ENCODE results near the gene FAM107B. TPM values are rescaled to one million over a fixed set of nuclear protein-coding genes. Genes with fewer than 3 reads are reported as not detected.

FAM107B gene
- total and polyA plus RNA-seq, 2 of the 4 experiments (the other 2 are of a cell fraction) = 26.4 to 27.1 TPM

DNA sequence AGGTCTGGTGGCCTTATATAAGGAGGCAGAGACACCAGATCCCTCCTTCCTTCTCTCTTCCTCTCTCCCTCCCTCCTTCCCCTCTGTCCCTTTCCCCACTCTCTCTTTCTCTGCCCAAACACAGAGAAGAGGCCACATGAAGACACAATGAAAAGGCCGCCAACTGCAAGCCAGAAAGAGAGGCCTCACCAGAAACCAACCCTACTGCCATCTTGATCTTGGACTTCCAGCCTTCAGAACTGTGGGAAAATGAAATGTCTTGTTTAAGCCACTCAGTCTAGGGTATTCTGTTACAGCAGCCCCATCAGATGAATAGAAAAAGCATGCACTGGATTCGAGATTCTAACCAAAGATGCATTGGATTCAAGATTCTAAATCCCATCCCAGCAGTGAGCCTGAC, 168.1 kb downstream of the FAM107B start:
- no peak for ATAC-seq (ENCODE audit: low read depth)

More for the DNA sequence above, 168.1 kb downstream of the FAM107B start:
- intact Hi-C loops (cut with micrococcal nuclease) (no loop called here), dilution Hi-C loops (cut with HindIII; ENCODE audit: low sequenced_read_pairs, unreplicated experiment) (no loop called here), in situ Hi-C loops (cut with MboI; ENCODE audit: low sequenced_read_pairs) (no loop called here)
- Histone ChIP-seq H3K79me1 (ENCODE audit: low read depth in 1 of 2, low read length in 2 of 2) (peaks cover 0 to 30% of the 10 kb centered on the region in 2 experiments; a peak in 2 of 4 replicates), H3K4me3 (ENCODE audit: insufficient read depth, low read depth, low read length) (no peak overlapping the region), H3K27me3 (ENCODE audit: control insufficient read depth, insufficient read depth, low read length) (no peaks in the 10 kb centered on the region), H4K5ac (ENCODE audit: low read depth, low read length) (no peak overlapping the region), H4K20me1 (ENCODE audit: insufficient read depth, low read length) (peaks cover 17% of the 10 kb centered on the region), H3K9me3 (ENCODE audit: control insufficient read depth, insufficient read depth, low read length) (no peaks in the 10 kb centered on the region), H3K9ac (ENCODE audit: low read depth, low read length) (no peak overlapping the region), H3K27ac (ENCODE audit: insufficient read depth, low read length) (no peak overlapping the region), H2AK5ac (ENCODE audit: low read depth, low read length) (no peak overlapping the region), H2AK9ac (replicated peaks; ENCODE audit: low read depth, low read length, poor library complexity) (no peak overlapping the region), H2BK20ac (ENCODE audit: low read depth, low read length) (no peak overlapping the region), H3K18ac (ENCODE audit: low read depth, low read length) (no peak overlapping the region), H2AFZ (replicated peaks; ENCODE audit: low read length, poor library complexity) (no peak overlapping the region), H4K8ac (ENCODE audit: low read depth in 2 of 2, low read length in 2 of 2) (no peak overlapping the region), H3K9me1 (ENCODE audit: insufficient read depth, low read length) (peaks cover 9% of the 10 kb centered on the region), H2BK120ac (ENCODE audit: low read depth, low read length) (no peak overlapping the region), H3K23ac (ENCODE audit: low read depth, low read length) (no peak overlapping the region), H4K91ac (ENCODE audit: insufficient read depth, low read depth, low read length) (no peak overlapping the region), H3K4me1 (ENCODE audit: control insufficient read depth, insufficient read depth, low read length) (peaks cover 5% of the 10 kb centered on the region), H3K36me3 (ENCODE audit: control insufficient read depth, insufficient read depth, low read length) (peaks cover 1% of the 10 kb centered on the region; the same call in 1 of the 2 replicates), H3K4me2 (ENCODE audit: low read depth, low read length) (no peak overlapping the region), H3K56ac (ENCODE audit: extremely low read depth, insufficient read depth, low read length) (no peak overlapping the region), H2BK5ac (ENCODE audit: low read depth, low read length, poor library complexity, severe bottlenecking) (no peak overlapping the region), H3K4ac (ENCODE audit: low read depth, low read length) (no peak overlapping the region), H3K14ac (replicated peaks; ENCODE audit: low read depth, low read length) (no peak overlapping the region), H2BK15ac (ENCODE audit: low read depth, low read length) (no peak overlapping the region)
- POLR2A ChIA-PET (ENCODE audit: unreplicated experiment) = no interaction called here
- BruUV-seq (replicated peaks) = no TSS peak
- no peak for DNase-seq
- no peak for TF ChIP-seq NFE2L2 (IDR thresholded peaks at IDR 0.05; ENCODE audit: low read depth, low read length)
- no peak for TF ChIP-seq RCOR1 (IDR thresholded peaks at IDR 0.05; ENCODE audit: insufficient replicate concordance, low read length)
- no peak for TF ChIP-seq MAFK (IDR thresholded peaks at IDR 0.05; ENCODE audit: low read depth, low read length)
- no peak for TF ChIP-seq BHLHE40 (IDR thresholded peaks at IDR 0.05; ENCODE audit: low read depth, low read length)
- no peak for TF ChIP-seq SMC3 (IDR thresholded peaks at IDR 0.05; ENCODE audit: low read depth, low read length)
- no peak for TF ChIP-seq FOS (IDR thresholded peaks at IDR 0.05; ENCODE audit: low read depth, low read length)
- no peak for TF ChIP-seq RFX5 (IDR thresholded peaks at IDR 0.05; ENCODE audit: low read depth, low read length)
- TF ChIP-seq POLR2A (IDR thresholded peaks at IDR 0.05; ENCODE audit: low read depth, low read length) = no peak
- no peak for TF ChIP-seq USF2 (IDR thresholded peaks at IDR 0.05; ENCODE audit: low read depth, low read length)
- TF ChIP-seq, protein P1, sequence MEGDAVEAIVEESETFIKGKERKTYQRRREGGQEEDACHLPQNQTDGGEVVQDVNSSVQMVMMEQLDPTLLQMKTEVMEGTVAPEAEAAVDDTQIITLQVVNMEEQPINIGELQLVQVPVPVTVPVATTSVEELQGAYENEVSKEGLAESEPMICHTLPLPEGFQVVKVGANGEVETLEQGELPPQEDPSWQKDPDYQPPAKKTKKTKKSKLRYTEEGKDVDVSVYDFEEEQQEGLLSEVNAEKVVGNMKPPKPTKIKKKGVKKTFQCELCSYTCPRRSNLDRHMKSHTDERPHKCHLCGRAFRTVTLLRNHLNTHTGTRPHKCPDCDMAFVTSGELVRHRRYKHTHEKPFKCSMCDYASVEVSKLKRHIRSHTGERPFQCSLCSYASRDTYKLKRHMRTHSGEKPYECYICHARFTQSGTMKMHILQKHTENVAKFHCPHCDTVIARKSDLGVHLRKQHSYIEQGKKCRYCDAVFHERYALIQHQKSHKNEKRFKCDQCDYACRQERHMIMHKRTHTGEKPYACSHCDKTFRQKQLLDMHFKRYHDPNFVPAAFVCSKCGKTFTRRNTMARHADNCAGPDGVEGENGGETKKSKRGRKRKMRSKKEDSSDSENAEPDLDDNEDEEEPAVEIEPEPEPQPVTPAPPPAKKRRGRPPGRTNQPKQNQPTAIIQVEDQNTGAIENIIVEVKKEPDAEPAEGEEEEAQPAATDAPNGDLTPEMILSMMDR (conservative IDR thresholded peaks at IDR 0.05; ENCODE audit: low read depth, low read length) = no peak
- TF ChIP-seq MXI1 (IDR thresholded peaks at IDR 0.05; ENCODE audit: borderline replicate concordance, low read depth, low read length) = no peak
- no peak for TF ChIP-seq MAZ (IDR thresholded peaks at IDR 0.05; ENCODE audit: borderline replicate concordance, low read depth, low read length)
- no peak for TF ChIP-seq CEBPB (IDR thresholded peaks at IDR 0.05; ENCODE audit: low read depth, low read length)
- TF ChIP-seq, protein P2, sequence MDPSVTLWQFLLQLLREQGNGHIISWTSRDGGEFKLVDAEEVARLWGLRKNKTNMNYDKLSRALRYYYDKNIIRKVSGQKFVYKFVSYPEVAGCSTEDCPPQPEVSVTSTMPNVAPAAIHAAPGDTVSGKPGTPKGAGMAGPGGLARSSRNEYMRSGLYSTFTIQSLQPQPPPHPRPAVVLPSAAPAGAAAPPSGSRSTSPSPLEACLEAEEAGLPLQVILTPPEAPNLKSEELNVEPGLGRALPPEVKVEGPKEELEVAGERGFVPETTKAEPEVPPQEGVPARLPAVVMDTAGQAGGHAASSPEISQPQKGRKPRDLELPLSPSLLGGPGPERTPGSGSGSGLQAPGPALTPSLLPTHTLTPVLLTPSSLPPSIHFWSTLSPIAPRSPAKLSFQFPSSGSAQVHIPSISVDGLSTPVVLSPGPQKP (IDR thresholded peaks at IDR 0.05; ENCODE audit: borderline replicate concordance, low read depth, low read length) = no peak
- TF ChIP-seq CHD1 (IDR thresholded peaks at IDR 0.05; ENCODE audit: low read depth, low read length) = no peak
- no peak for TF ChIP-seq RAD21 (IDR thresholded peaks at IDR 0.05; ENCODE audit: low read length)
- CTCF ChIA-PET = no interaction called here
- no CpG with 5 or more reads among the region's 2 CpGs for WGBS, 2 experiments (ENCODE audit: extremely low coverage in 2 of 2, insufficient read length in 1 of 2)

All from IMR-90 (cell line).